Brain microvascular endothelial cell (primary cell): ENCODE data around the gene SULT1C4.

Experiments
- DNase-seq: peaks from one replicate; pipeline ENCODE4 v3.0.0-alpha.2; 2020
- H3K27ac ChIP-seq: fragments of 250-450 bp; sonication (Bioruptor Pico); 2 replicates; pipeline ENCODE4 v1.5.1; 2020; ENCODE audit warnings: mild to moderate bottlenecking, moderate library complexity
- H3K27me3 ChIP-seq: fragments of 250-450 bp; sonication (Bioruptor Pico); replicated peaks from 2 replicates; pipeline ENCODE4 v1.5.1; 2020; ENCODE audit warnings: mild to moderate bottlenecking
- H3K36me3 ChIP-seq: fragments of 250-450 bp; sonication (Bioruptor Pico); replicated peaks from 2 replicates; pipeline ENCODE4 v1.5.1; 2020; ENCODE audit warnings: mild to moderate bottlenecking
- H3K4me3 ChIP-seq: 2 replicates; pipeline ENCODE4 v1.5.1; 2011; ENCODE audit warnings: low read depth, mild to moderate bottlenecking, control low read depth, low read length, moderate library complexity
- CTCF ChIP-seq: IDR thresholded peaks from 2 replicates; pipeline ENCODE4 v1.5.1; 2011; ENCODE audit warnings: low read depth, mild to moderate bottlenecking, moderate library complexity, low read length, control low read depth, inconsistent platforms; ENCODE audit errors: missing control alignments
- in situ Hi-C: cut with HindIII; loops from 2 replicates; pipeline ENCODE4 v1.10.0; 2017; ENCODE audit warnings: low sequenced_read_pairs, low pct_ligation_motif_present

Gene SULT1C4

GRCh38 chr2:108385411-108386071, 7.8 kb downstream of the SULT1C4 start:
- DNase-seq = no peak
- H3K4me3 ChIP-seq = no peak overlapping the region
- no peaks in the 10 kb centered on the region for H3K27me3 ChIP-seq
- no peak for TF ChIP-seq CTCF
- no peaks in the 10 kb centered on the region for H3K36me3 ChIP-seq
- no peak overlapping the region for H3K27ac ChIP-seq
- in situ Hi-C loops = no loop called here

- H3K27ac ChIP-seq = no peak overlapping the region
- in situ Hi-C loops = no loop called here
- TF ChIP-seq CTCF = no peak
- no peaks in the 10 kb centered on the region for H3K36me3 ChIP-seq
- no peak for DNase-seq
- no peak overlapping the region for H3K4me3 ChIP-seq
- no peaks in the 10 kb centered on the region for H3K27me3 ChIP-seq
Observed at GRCh38 chr2:108388045-108388444, 10.3 kb downstream of the SULT1C4 start.

- in situ Hi-C loops = no loop called here
- Histone ChIP-seq H3K36me3 (no peaks in the 10 kb centered on the region), H3K27me3 (no peaks in the 10 kb centered on the region), H3K4me3 (no peak overlapping the region), H3K27ac (no peak overlapping the region)
- TF ChIP-seq CTCF = no peak
- no peak for DNase-seq
Observed at GRCh38 chr2:108390340-108390739, 12.6 kb downstream of the SULT1C4 start.

GRCh38 chr2:108392029-108392428, 14.3 kb downstream of the SULT1C4 start:
- H3K27me3 ChIP-seq = no peaks in the 10 kb centered on the region
- no peak for TF ChIP-seq CTCF
- no peak overlapping the region for H3K27ac ChIP-seq
- H3K36me3 ChIP-seq = no peaks in the 10 kb centered on the region
- DNase-seq = no peak
- in situ Hi-C loops = no loop called here
- H3K4me3 ChIP-seq = no peak overlapping the region

GRCh38 chr2:108393197-108393596, 15.4 kb downstream of the SULT1C4 start:
- no peak overlapping the region for H3K27ac ChIP-seq
- DNase-seq = no peak
- no peaks in the 10 kb centered on the region for H3K27me3 ChIP-seq
- in situ Hi-C loops = no loop called here
- no peak for TF ChIP-seq CTCF
- H3K4me3 ChIP-seq = no peak overlapping the region
- H3K36me3 ChIP-seq = no peaks in the 10 kb centered on the region

GRCh38 chr2:108395155-108395554, 17.4 kb downstream of the SULT1C4 start:
- Histone ChIP-seq H3K27me3 (no peaks in the 10 kb centered on the region), H3K4me3 (no peak overlapping the region), H3K27ac (no peak overlapping the region), H3K36me3 (no peaks in the 10 kb centered on the region)
- DNase-seq = no peak
- TF ChIP-seq CTCF = no peak
- in situ Hi-C loops = no loop called here
